HEK293 (cell line): ENCODE data around the gene L3MBTL4.

Experiments used
- CTCF ChIA-PET: fragments of 350-600 bp; formaldehyde crosslinking; extraction: SDS; loops from one replicate; lab custom pipeline; 2021; ENCODE audit warnings: antibody characterized with exemption; lab: Yijun Ruan, JAX
- POLR2A ChIA-PET: fragments of 300-600 bp; formaldehyde crosslinking; extraction: SDS; loops from one replicate; lab custom pipeline; 2020; ENCODE audit warnings: antibody characterized with exemption, inconsistent platforms; lab: Yijun Ruan, JAX
- H3K27ac ChIP-seq: fragments of 200-500 bp; sonication (Bioruptor generic); 2 replicates; pipeline ENCODE4 v1.5.1; 2014; ENCODE audit warnings: low read depth, low read length, control low read depth, inconsistent platforms; ENCODE audit errors: extremely low read depth
- H3K36me3 ChIP-seq, 2 experiments: fragments of 200-500 bp in 1 of 2; sonication (Bioruptor generic) in 1 of 2; 1 replicate in 1 of 2; 2 replicates in 1 of 2; pipeline ENCODE4 v1.5.1; 2014 to 2017; ENCODE audit warnings: inconsistent platforms in 2 of 2, low read length in 2 of 2; ENCODE audit not compliant: control insufficient read depth in 2 of 2, insufficient read depth in 1 of 2
- H3K4me1 ChIP-seq: fragments of 200-500 bp; sonication (Bioruptor generic); 2 replicates; pipeline ENCODE4 v1.5.1; 2014; ENCODE audit warnings: mild to moderate bottlenecking, low read length, inconsistent platforms; ENCODE audit not compliant: control insufficient read depth, insufficient read depth
- H3K4me3 ChIP-seq: 2 replicates; pipeline ENCODE4 v1.5.1; 2011; ENCODE audit warnings: low read depth, mild to moderate bottlenecking, control low read depth, low read length, moderate library complexity
- H3K9me3 ChIP-seq: fragments of 200-500 bp; sonication (Bioruptor generic); 2 replicates; pipeline ENCODE4 v1.5.1; 2014; ENCODE audit warnings: low read depth, low read length, inconsistent platforms; ENCODE audit not compliant: control insufficient read depth, insufficient read depth
- PBX3 ChIP-seq: sonication (generic); formaldehyde crosslinking; IDR thresholded peaks from 2 replicates; pipeline ENCODE4 v1.8.1; 2022; ENCODE audit warnings: mild to moderate bottlenecking, moderate library complexity, missing genetic modification reagents
- SCRT2 ChIP-seq: fragments of 450-650 bp; formaldehyde crosslinking; IDR thresholded peaks from 2 replicates; pipeline ENCODE4 v1.5.1; 2016; ENCODE audit warnings: missing biosample characterization, missing genetic modification characterization
- YY1 ChIP-seq: fragments of 450-650 bp; formaldehyde crosslinking; IDR thresholded peaks from 2 replicates; pipeline ENCODE4 v1.5.1; 2018; ENCODE audit warnings: missing biosample characterization, missing genetic modification characterization
- ZBTB44 ChIP-seq: fragments of 450-650 bp; IDR thresholded peaks from 2 replicates; pipeline ENCODE4 v1.5.1; 2018; ENCODE audit warnings: missing biosample characterization, mild to moderate bottlenecking, missing genetic modification characterization
- ZEB2 ChIP-seq: fragments of 450-650 bp; formaldehyde crosslinking; IDR thresholded peaks from 2 replicates; pipeline ENCODE4 v1.5.1; 2016; ENCODE audit warnings: missing biosample characterization, missing genetic modification characterization
- ZNF133 ChIP-seq: fragments of 450-650 bp; formaldehyde crosslinking; IDR thresholded peaks from 2 replicates; pipeline ENCODE4 v1.5.1; 2016; ENCODE audit warnings: missing biosample characterization, missing genetic modification characterization
- ZNF148 ChIP-seq: fragments of 450-650 bp; formaldehyde crosslinking; IDR thresholded peaks from 2 replicates; pipeline ENCODE4 v1.5.0; 2017; ENCODE audit warnings: missing biosample characterization, missing genetic modification characterization, borderline replicate concordance
- ZNF184 ChIP-seq: fragments of 450-650 bp; IDR thresholded peaks from 2 replicates; pipeline ENCODE4 v1.5.1; 2018; ENCODE audit warnings: missing biosample characterization, mild to moderate bottlenecking, missing genetic modification characterization
- ZNF223 ChIP-seq: fragments of 450-650 bp; formaldehyde crosslinking; IDR thresholded peaks from 2 replicates; pipeline ENCODE4 v1.5.1; 2016; ENCODE audit warnings: missing biosample characterization, missing genetic modification characterization
- ZNF266 ChIP-seq: fragments of 450-650 bp; formaldehyde crosslinking; IDR thresholded peaks from 2 replicates; pipeline ENCODE4 v1.5.1; 2016; ENCODE audit warnings: missing biosample characterization, missing genetic modification characterization, low read depth
- ZNF302 ChIP-seq: fragments of 450-650 bp; formaldehyde crosslinking; IDR thresholded peaks from 2 replicates; pipeline ENCODE4 v1.5.1; 2016; ENCODE audit warnings: missing biosample characterization, missing genetic modification characterization, low read depth
- ZNF350 ChIP-seq: fragments of 450-650 bp; formaldehyde crosslinking; IDR thresholded peaks from 2 replicates; pipeline ENCODE4 v1.5.0; 2017; ENCODE audit warnings: missing biosample characterization, mild to moderate bottlenecking, missing genetic modification characterization
- ZNF391 ChIP-seq: fragments of 450-650 bp; formaldehyde crosslinking; IDR thresholded peaks from 2 replicates; pipeline ENCODE4 v1.5.1; 2016; ENCODE audit warnings: low read depth, missing biosample characterization, missing genetic modification characterization, borderline replicate concordance
- ZNF449 ChIP-seq: fragments of 450-650 bp; formaldehyde crosslinking; IDR thresholded peaks from 2 replicates; pipeline ENCODE4 v1.5.1; 2017; ENCODE audit warnings: missing biosample characterization, mild to moderate bottlenecking, missing genetic modification characterization, moderate library complexity
- ZNF530 ChIP-seq: fragments of 450-650 bp; formaldehyde crosslinking; IDR thresholded peaks from 2 replicates; pipeline ENCODE4 v1.5.1; 2016; ENCODE audit warnings: low read depth, missing biosample characterization, missing genetic modification characterization
- ZNF580 ChIP-seq: fragments of 450-650 bp; formaldehyde crosslinking; IDR thresholded peaks from 2 replicates; pipeline ENCODE4 v1.5.1; 2016; ENCODE audit warnings: missing biosample characterization, missing genetic modification characterization
- ZNF629 ChIP-seq: fragments of 450-650 bp; formaldehyde crosslinking; IDR thresholded peaks from 2 replicates; pipeline ENCODE4 v1.5.1; 2017; ENCODE audit warnings: missing biosample characterization, missing genetic modification characterization
- ZNF660 ChIP-seq: fragments of 450-650 bp; IDR thresholded peaks from 2 replicates; pipeline ENCODE4 v1.5.1; 2018; ENCODE audit warnings: missing biosample characterization, mild to moderate bottlenecking, missing genetic modification characterization
- ZNF670 ChIP-seq: fragments of 450-650 bp; formaldehyde crosslinking; IDR thresholded peaks from 2 replicates; pipeline ENCODE4 v1.5.1; 2016; ENCODE audit warnings: missing biosample characterization, missing genetic modification characterization, low read depth
- TF ChIP-seq, protein P1 (sequence below): fragments of 450-650 bp; formaldehyde crosslinking; IDR thresholded peaks from 2 replicates; pipeline ENCODE4 v1.5.1; 2016; ENCODE audit warnings: missing biosample characterization, missing genetic modification characterization

The L3MBTL4 gene

GRCh38 chr18:6249788-6250187 lies 164.9 kb downstream of the L3MBTL4 start:
- H3K27ac ChIP-seq: no peak overlapping the region
- H3K9me3 ChIP-seq: no peaks in the 10 kb centered on the region
- no peak overlapping the region for H3K4me3 ChIP-seq
- H3K4me1 ChIP-seq: peaks cover 8% of the 10 kb centered on the region; the same call in 1 of the 2 replicates
- ChIA-PET CTCF (interaction anchor here (0.6 to 1.3 kb wide), 2 partner anchors 31 to 58 kb away, joined by 3 read pairs; no protein-coding TSS in a partner anchor), POLR2A (no interaction called here)
- no peaks in the 10 kb centered on the region; a peak in 1 of 3 replicates for H3K36me3 ChIP-seq
- TF ChIP-seq PBX3 (no peak), ZNF350 (tag by site-specific recombination) (no peak), ZNF670 (tag by site-specific recombination) (no peak)

- no peak overlapping the region for H3K27ac ChIP-seq
- H3K9me3 ChIP-seq: no peaks in the 10 kb centered on the region
- H3K4me1 ChIP-seq: peaks cover 2% of the 10 kb centered on the region; the same call in 1 of the 2 replicates
- no peak overlapping the region for H3K4me3 ChIP-seq
- no peaks in the 10 kb centered on the region; a peak in 1 of 3 replicates for H3K36me3 ChIP-seq
- TF ChIP-seq ZNF629 (no peak), ZNF302 (tag by site-specific recombination) (no peak), ZNF580 (no peak), ZNF184 (tag by site-specific recombination) (no peak), ZNF449 (tag by site-specific recombination) (no peak), YY1 (tag by site-specific recombination) (no peak), ZNF266 (tag by site-specific recombination) (no peak), ZBTB44 (no peak), ZNF660 (tag by site-specific recombination) (no peak)
- TF ChIP-seq, protein P1, sequence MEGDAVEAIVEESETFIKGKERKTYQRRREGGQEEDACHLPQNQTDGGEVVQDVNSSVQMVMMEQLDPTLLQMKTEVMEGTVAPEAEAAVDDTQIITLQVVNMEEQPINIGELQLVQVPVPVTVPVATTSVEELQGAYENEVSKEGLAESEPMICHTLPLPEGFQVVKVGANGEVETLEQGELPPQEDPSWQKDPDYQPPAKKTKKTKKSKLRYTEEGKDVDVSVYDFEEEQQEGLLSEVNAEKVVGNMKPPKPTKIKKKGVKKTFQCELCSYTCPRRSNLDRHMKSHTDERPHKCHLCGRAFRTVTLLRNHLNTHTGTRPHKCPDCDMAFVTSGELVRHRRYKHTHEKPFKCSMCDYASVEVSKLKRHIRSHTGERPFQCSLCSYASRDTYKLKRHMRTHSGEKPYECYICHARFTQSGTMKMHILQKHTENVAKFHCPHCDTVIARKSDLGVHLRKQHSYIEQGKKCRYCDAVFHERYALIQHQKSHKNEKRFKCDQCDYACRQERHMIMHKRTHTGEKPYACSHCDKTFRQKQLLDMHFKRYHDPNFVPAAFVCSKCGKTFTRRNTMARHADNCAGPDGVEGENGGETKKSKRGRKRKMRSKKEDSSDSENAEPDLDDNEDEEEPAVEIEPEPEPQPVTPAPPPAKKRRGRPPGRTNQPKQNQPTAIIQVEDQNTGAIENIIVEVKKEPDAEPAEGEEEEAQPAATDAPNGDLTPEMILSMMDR (tag by site-specific recombination): no peak
- POLR2A ChIA-PET: no interaction called here
- CTCF ChIA-PET: interaction anchor here (0.7 to 1.3 kb wide), 2 partner anchors 16 to 30 kb away, joined by 3 to 4 read pairs; no protein-coding TSS in a partner anchor
Measured at GRCh38 chr18:6249170-6249569, 165.5 kb downstream of the L3MBTL4 start.

DNA sequence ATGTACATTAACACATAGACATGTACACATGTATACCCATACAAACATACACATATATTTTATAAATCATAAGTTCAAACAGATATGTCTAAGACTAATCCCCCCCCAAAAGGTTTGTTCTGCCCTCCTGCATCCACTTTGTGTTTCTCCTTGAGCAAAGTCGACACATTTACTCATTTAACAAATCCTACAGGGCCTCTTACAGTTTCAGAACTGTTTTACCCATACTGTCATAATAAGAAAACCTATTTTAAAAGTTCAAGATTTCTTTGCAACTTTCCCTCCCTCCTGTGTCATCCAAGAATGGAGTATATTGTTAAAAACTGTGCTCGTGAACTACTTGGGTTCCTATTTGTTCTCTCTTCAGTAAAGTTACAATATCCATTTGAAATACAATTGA lies 166.7 kb downstream of the L3MBTL4 start:
- Histone ChIP-seq H3K4me3 (no peak overlapping the region), H3K36me3 (no peaks in the 10 kb centered on the region; a peak in 1 of 3 replicates), H3K9me3 (no peaks in the 10 kb centered on the region), H3K27ac (no peak overlapping the region), H3K4me1 (no peaks in the 10 kb centered on the region)
- CTCF ChIA-PET: no interaction called here
- TF ChIP-seq ZNF391 (tag by site-specific recombination) (no peak), ZNF530 (tag by site-specific recombination) (no peak), ZEB2 (no peak), ZNF670 (tag by site-specific recombination) (no peak), ZNF133 (tag by site-specific recombination) (no peak), ZNF148 (no peak), ZNF223 (tag by site-specific recombination) (no peak), SCRT2 (tag by site-specific recombination) (no peak)
- POLR2A ChIA-PET: no interaction called here
